GM12892 (cell line): ENCODE results near the gene LY6G5B.

ENCODE experiments used
- POLR2A ChIP-seq: IDR thresholded peaks from 2 replicates; pipeline ENCODE4 v1.6.1; 2011; ENCODE audit warnings: low read depth, low read length, control low read depth
- POLR2AphosphoS5 ChIP-seq: IDR thresholded peaks from 2 replicates; pipeline ENCODE4 v1.6.1; 2011; ENCODE audit warnings: low read depth, low read length, control low read depth
- TAF1 ChIP-seq: IDR thresholded peaks from 2 replicates; pipeline ENCODE4 v1.6.1; 2011; ENCODE audit warnings: low read depth, mild to moderate bottlenecking, control low read depth, low read length, borderline replicate concordance

DNA sequence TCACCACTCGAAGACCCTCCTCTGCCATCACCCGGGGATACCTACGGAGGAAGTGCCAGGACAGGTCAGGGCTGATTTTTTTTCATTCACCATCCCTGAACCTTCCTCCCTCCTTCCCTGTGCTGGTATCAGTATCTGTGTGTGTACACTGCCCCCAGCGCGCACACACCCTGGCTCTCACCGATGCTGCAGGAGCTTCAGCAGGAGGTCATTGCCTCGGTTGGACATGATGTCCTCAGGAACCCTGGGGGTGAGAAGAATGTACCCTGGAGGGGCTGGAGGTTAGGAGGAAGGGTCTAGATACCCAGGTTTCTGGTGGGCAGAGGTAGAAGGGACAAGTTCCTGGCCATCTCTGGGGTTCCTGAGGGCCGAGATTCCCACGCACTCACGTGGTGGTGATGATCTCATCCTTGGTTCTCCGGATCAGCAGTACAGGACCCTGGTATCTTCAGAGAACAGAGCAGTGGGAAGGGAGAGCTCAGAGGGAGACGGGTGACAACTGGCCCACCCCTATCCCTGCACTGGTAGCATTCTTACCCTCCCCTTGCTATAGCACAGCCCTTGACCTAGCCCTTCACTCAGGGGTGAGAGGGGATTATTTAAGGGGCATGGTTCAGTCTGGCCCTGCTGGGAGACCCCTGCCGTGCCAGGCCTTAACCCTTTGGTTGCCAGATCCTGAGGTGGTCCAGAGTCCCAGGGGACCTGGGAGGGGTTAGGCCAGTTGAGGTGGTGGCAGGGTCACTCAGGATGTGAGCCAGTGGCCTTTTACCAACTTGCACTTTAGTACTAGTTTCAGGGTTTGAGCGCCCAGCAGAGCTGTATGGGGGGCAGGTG lies 18.3 kb downstream of the LY6G5B start:
- TF ChIP-seq POLR2A (no peak), POLR2AphosphoS5 (no peak), TAF1 (no peak)
